ENCODE data around the gene FHL2.

Gene FHL2

GRCh38 chr2:105385731-105386540 is 12.9 kb downstream of the FHL2 start:
- Histone ChIP-seq H3K9ac (ENCODE audit: low read depth, low read length) (no peak overlapping the region), H3K4me3 (ENCODE audit: low read length) (no peak overlapping the region), H3K27me3 (ENCODE audit: insufficient read depth, low read length) (no peaks in the 10 kb centered on the region), H3K4me1 (ENCODE audit: insufficient read depth, low read length) (no peaks in the 10 kb centered on the region), H3K36me3 (ENCODE audit: insufficient read depth, low read length) (peaks cover 60% of the 10 kb centered on the region), H3K9me3 (ENCODE audit: insufficient read depth, low read depth, low read length) (no peaks in the 10 kb centered on the region), H3K27ac (ENCODE audit: low read depth, low read length) (no peak overlapping the region)
- WGBS: 96% methylated on average over 20 of the region's 20 CpGs

DNA sequence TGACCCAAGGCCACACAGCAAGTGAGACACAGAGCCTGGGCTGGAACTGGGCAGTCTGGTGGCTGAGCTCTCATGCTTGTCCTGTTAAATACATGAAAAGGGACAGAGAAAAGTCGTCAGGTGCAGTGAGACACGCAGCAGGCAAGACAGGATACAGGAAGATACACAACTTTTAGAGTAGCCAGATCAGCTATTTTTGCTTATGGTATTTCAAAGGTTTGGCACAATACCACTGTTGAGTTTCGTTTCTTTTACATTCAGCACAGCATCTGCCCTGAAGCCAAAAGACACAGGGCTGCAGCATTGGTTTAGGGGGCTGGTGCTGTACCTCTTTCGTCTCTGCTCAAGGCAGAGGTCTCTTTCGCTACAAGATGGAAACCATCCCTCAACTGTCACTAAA is 14.0 kb downstream of the FHL2 start:
- H3K4me1 ChIP-seq (ENCODE audit: insufficient read depth, low read length): no peaks in the 10 kb centered on the region
- H3K9me3 ChIP-seq (ENCODE audit: insufficient read depth, low read depth, low read length): no peaks in the 10 kb centered on the region
- H3K9ac ChIP-seq (ENCODE audit: low read depth, low read length): no peak overlapping the region
- WGBS: 93% methylated on average over 5 of the region's 5 CpGs
- no peak overlapping the region for H3K4me3 ChIP-seq (ENCODE audit: low read length)
- peaks cover 68% of the 10 kb centered on the region for H3K36me3 ChIP-seq (ENCODE audit: insufficient read depth, low read length)
- no peak overlapping the region for H3K27ac ChIP-seq (ENCODE audit: low read depth, low read length)
- no peaks in the 10 kb centered on the region for H3K27me3 ChIP-seq (ENCODE audit: insufficient read depth, low read length)

DNA sequence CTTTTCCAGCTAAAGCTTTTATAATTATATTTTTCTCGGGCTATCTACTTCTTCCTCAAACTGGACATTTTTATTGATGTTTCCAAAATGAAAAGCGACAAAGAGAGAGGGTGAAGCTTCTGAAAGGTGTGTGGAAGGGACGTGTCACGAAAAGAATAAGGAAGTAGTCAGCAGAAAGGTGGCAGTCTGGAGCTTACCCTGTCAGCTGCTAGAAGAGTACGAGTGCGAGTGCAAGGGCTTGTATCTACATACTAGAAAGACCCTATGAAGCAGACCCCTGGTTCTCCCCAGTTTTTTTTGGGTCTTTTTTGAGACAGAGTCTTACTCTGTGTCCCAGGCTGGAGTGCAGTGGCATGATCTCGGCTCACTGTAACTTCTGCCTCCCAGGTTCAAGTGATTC is 14.6 kb downstream of the FHL2 start:
- 92% methylated on average over 7 of the region's 7 CpGs for WGBS
- Histone ChIP-seq H3K4me3 (ENCODE audit: low read length) (no peak overlapping the region), H3K36me3 (ENCODE audit: insufficient read depth, low read length) (peaks cover 67% of the 10 kb centered on the region), H3K4me1 (ENCODE audit: insufficient read depth, low read length) (no peaks in the 10 kb centered on the region), H3K27ac (ENCODE audit: low read depth, low read length) (no peak overlapping the region), H3K9me3 (ENCODE audit: insufficient read depth, low read depth, low read length) (no peaks in the 10 kb centered on the region), H3K27me3 (ENCODE audit: insufficient read depth, low read length) (no peaks in the 10 kb centered on the region), H3K9ac (ENCODE audit: low read depth, low read length) (no peak overlapping the region)

- H3K4me3 ChIP-seq (ENCODE audit: low read length): no peak overlapping the region
- no peaks in the 10 kb centered on the region for H3K4me1 ChIP-seq (ENCODE audit: insufficient read depth, low read length)
- H3K9me3 ChIP-seq (ENCODE audit: insufficient read depth, low read depth, low read length): no peaks in the 10 kb centered on the region
- no peak overlapping the region for H3K9ac ChIP-seq (ENCODE audit: low read depth, low read length)
- 95% methylated on average over 8 of the region's 8 CpGs for WGBS
- H3K27ac ChIP-seq (ENCODE audit: low read depth, low read length): no peak overlapping the region
- peaks cover 65% of the 10 kb centered on the region for H3K36me3 ChIP-seq (ENCODE audit: insufficient read depth, low read length)
- no peaks in the 10 kb centered on the region for H3K27me3 ChIP-seq (ENCODE audit: insufficient read depth, low read length)
Observed at GRCh38 chr2:105383432-105384166, 15.3 kb downstream of the FHL2 start.

DNA sequence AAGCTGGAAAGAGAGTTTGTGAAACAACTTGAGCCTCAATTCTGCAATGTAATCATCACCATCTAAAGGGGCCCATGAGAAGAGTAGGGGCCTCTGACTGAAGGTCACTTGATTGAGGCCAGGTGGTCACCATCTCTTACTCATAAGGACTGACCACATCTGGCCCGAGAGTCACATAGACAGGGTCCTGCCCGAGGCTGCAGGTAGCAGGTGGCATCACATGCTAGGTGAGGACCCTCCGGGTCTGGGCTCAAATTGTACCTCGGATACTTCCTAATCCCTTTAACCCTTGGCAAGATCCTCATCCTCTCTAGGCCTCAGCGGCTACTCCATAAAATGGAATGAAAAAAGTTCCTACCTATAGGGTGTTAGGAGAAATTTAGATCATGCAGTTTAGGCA is 16.7 kb downstream of the FHL2 start:
- Histone ChIP-seq H3K4me1 (ENCODE audit: insufficient read depth, low read length) (no peaks in the 10 kb centered on the region), H3K9ac (ENCODE audit: low read depth, low read length) (no peak overlapping the region), H3K4me3 (ENCODE audit: low read length) (no peak overlapping the region), H3K9me3 (ENCODE audit: insufficient read depth, low read depth, low read length) (no peaks in the 10 kb centered on the region), H3K27me3 (ENCODE audit: insufficient read depth, low read length) (no peaks in the 10 kb centered on the region), H3K36me3 (ENCODE audit: insufficient read depth, low read length) (peaks cover 61% of the 10 kb centered on the region), H3K27ac (ENCODE audit: low read depth, low read length) (no peak overlapping the region)
- 96% methylated on average over 5 of the region's 5 CpGs for WGBS

DNA sequence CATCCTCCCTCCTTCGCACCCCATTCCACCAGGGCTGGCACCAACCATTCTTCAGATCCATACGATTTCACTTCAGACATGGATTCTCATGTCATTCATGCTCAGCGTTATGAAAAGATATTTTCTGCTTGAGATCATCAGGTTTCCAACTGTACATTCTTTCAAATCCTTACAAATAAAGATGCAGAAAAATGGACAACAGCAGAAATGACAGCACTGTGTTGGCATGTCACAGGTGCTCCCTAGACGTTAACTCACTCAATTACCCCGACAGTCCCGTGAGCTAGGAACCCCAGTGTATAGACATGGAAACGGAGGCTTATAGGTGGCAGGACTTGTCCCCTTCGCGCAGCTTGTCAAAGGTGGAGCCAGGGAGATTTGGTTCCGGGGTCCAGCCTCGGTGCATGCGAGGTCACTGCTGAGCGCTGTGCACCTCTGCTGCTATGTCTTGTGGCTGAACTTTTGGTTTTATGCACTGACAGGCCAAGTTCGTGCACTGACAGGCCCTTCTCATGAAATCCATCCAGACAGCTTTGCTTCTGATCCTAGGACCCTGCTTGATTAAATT is 17.7 kb downstream of the FHL2 start:
- H3K4me3 ChIP-seq (ENCODE audit: low read length): no peak overlapping the region
- 96% methylated on average over 14 of the region's 14 CpGs for WGBS
- H3K4me1 ChIP-seq (ENCODE audit: insufficient read depth, low read length): no peaks in the 10 kb centered on the region
- H3K27me3 ChIP-seq (ENCODE audit: insufficient read depth, low read length): no peaks in the 10 kb centered on the region
- peaks cover 63% of the 10 kb centered on the region for H3K36me3 ChIP-seq (ENCODE audit: insufficient read depth, low read length)
- no peak overlapping the region for H3K27ac ChIP-seq (ENCODE audit: low read depth, low read length)
- no peak overlapping the region for H3K9ac ChIP-seq (ENCODE audit: low read depth, low read length)
- no peaks in the 10 kb centered on the region for H3K9me3 ChIP-seq (ENCODE audit: insufficient read depth, low read depth, low read length)

- H3K27ac ChIP-seq (ENCODE audit: low read depth, low read length): no peak overlapping the region
- H3K9me3 ChIP-seq (ENCODE audit: insufficient read depth, low read depth, low read length): no peaks in the 10 kb centered on the region
- H3K27me3 ChIP-seq (ENCODE audit: insufficient read depth, low read length): no peaks in the 10 kb centered on the region
- peaks cover 61% of the 10 kb centered on the region for H3K36me3 ChIP-seq (ENCODE audit: insufficient read depth, low read length)
- H3K4me3 ChIP-seq (ENCODE audit: low read length): no peak overlapping the region
- no peaks in the 10 kb centered on the region for H3K4me1 ChIP-seq (ENCODE audit: insufficient read depth, low read length)
- no peak overlapping the region for H3K9ac ChIP-seq (ENCODE audit: low read depth, low read length)
- WGBS: 96% methylated on average over 9 of the region's 9 CpGs
Observed at GRCh38 chr2:105380432-105381100, 18.3 kb downstream of the FHL2 start.

GRCh38 chr2:105379741-105380186 is 19.1 kb downstream of the FHL2 start:
- H3K4me1 ChIP-seq (ENCODE audit: insufficient read depth, low read length): no peaks in the 10 kb centered on the region
- no peaks in the 10 kb centered on the region for H3K9me3 ChIP-seq (ENCODE audit: insufficient read depth, low read depth, low read length)
- no peak overlapping the region for H3K9ac ChIP-seq (ENCODE audit: low read depth, low read length)
- H3K27ac ChIP-seq (ENCODE audit: low read depth, low read length): no peak overlapping the region
- H3K4me3 ChIP-seq (ENCODE audit: low read length): no peak overlapping the region
- peaks cover 55% of the 10 kb centered on the region for H3K36me3 ChIP-seq (ENCODE audit: insufficient read depth, low read length)
- no peaks in the 10 kb centered on the region for H3K27me3 ChIP-seq (ENCODE audit: insufficient read depth, low read length)
- WGBS: 96% methylated on average over 7 of the region's 7 CpGs

DNA sequence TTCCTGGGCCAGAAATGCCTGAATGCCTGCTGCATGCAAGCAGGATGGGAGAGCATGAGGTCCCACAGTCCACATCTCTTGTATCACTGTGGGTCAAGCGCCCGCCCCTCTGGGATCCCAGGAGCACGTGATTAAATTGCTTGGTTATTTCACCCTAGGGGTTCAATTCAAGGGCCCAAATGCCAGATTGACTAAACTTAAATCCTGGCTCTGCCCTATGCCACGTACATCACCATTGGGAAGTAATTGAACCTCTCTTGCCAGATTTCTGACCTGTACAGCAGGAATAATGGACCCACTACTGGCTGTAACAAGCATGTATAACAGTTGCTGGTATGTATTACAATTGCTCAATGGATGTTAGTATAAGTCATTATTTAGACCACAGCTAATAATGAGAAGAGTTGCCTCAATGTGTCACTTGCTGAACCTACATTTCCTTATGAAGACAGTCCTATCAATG is 19.9 kb downstream of the FHL2 start:
- peaks cover 51% of the 10 kb centered on the region for H3K36me3 ChIP-seq (ENCODE audit: insufficient read depth, low read length)

GRCh38 chr2:105378276-105378840 is 20.5 kb downstream of the FHL2 start:
- H3K27ac ChIP-seq (ENCODE audit: low read depth, low read length): no peak overlapping the region
- no peaks in the 10 kb centered on the region for H3K9me3 ChIP-seq (ENCODE audit: insufficient read depth, low read depth, low read length)
- H3K9ac ChIP-seq (ENCODE audit: low read depth, low read length): no peak overlapping the region
- no peak overlapping the region for H3K4me3 ChIP-seq (ENCODE audit: low read length)
- H3K36me3 ChIP-seq (ENCODE audit: insufficient read depth, low read length): peaks cover 48% of the 10 kb centered on the region
- no peaks in the 10 kb centered on the region for H3K27me3 ChIP-seq (ENCODE audit: insufficient read depth, low read length)
- no peaks in the 10 kb centered on the region for H3K4me1 ChIP-seq (ENCODE audit: insufficient read depth, low read length)
- WGBS: 90% methylated on average over 12 of the region's 12 CpGs

More for the DNA sequence above, 19.9 kb downstream of the FHL2 start:
- H3K4me3 ChIP-seq (ENCODE audit: low read length): no peak overlapping the region
- H3K27me3 ChIP-seq (ENCODE audit: insufficient read depth, low read length): no peaks in the 10 kb centered on the region
- 94% methylated on average over 4 of the region's 4 CpGs for WGBS
- H3K9ac ChIP-seq (ENCODE audit: low read depth, low read length): no peak overlapping the region
- H3K27ac ChIP-seq (ENCODE audit: low read depth, low read length): no peak overlapping the region
- no peaks in the 10 kb centered on the region for H3K4me1 ChIP-seq (ENCODE audit: insufficient read depth, low read length)
- no peaks in the 10 kb centered on the region for H3K9me3 ChIP-seq (ENCODE audit: insufficient read depth, low read depth, low read length)

All from HUES64 (cell line).